Left kidney (tissue), 2 donors: ENCODE data around the gene HDDC2. TPM values are rescaled to one million over a fixed set of nuclear protein-coding genes. Genes with fewer than 3 reads are reported as not detected.

ENCODE experiments used
- DNase-seq: peaks from one replicate; pipeline ENCODE4 v3.0.0-alpha.2; 2013
- polyA plus RNA-seq: library from polyadenylated mRNA; unstranded; fragments of 120-200 nt; gene quantifications from one replicate; pipeline ENCODE4 v1.2.1, GENCODE V29; 2013; ENCODE audit not compliant: insufficient read length

HDDC2 gene
- polyA plus RNA-seq, 1 donor: 110 TPM

DNA sequence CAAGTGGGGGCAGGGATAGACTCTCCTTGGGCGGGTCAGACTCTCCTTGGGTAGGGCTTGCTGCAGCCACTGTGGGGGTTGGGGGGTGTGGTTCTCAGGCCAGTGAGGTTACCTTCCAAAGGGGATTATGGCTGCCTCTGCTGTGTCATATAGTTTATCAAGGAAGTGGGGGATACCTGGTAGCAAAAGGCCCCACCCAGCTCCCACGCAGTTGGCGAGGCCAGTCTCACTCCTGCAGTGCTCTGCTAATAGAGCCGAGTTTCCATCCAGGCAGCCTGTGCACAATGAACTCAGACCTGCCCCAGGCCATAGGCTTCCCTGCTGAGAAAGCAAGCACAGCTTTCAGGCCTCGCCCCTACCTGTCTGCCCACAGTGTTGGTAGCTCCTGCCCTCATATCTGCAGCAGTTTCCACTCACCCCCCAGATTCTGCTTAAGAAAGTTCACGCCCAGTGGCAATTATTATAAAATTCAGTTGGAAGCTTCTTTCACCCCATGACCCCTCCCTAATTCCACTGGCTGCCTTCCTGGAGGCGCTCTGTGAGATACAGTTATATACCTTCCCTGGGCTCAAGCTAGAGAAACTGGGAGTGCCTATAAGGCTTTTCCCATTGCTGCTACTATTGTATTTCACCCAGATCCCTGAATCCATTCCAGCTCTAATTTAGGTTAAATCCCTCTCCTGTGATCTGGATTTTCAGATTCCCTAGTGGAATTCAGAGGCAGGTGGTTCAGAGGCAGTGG is 56.1 kb downstream of the HDDC2 start:
- DNase-seq: no peak

- DNase-seq: no peak
Measured at GRCh38 chr6:125245109-125245508, 56.7 kb downstream of the HDDC2 start.

GRCh38 chr6:125237764-125238163 is 64.0 kb downstream of the HDDC2 start:
- DNase-seq: no peak

DNA sequence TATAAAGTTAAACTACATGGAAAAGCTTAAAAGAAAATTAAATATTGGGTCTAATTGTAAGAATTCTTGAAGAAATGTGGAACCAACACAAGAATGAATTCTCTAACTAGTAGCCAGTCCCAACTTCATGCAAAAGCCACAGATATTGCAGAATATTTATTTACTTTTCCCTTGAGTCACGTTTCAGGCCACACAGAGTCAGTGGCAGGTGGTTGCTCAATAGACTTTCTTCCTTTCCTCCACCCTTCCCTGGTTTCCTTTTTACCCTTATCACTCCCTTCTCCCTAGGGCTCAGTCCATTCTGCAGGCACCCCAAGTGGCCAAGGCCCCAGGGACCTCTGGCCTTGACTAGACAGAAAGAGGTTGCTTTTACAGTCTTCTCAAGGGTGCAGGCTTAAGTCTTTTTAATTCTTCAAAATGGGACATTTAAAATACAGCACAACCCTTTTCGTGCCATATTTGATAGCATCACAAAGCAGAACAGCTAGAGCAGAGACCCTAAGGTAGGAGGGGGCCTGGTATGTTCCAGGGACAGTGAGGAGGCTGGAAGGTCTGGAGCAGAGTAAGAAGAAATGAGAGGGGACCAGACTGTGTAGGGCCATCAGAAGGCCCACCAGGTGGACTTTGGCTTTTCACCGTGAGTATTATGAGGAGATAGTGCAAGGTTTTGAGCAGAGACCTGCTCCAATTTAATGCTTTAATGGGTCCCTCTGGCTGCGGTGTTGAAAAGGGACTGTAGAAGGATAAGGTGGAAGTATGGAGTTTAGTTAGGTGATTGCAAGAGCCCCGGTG is 65.0 kb downstream of the HDDC2 start:
- no peak for DNase-seq

- no peak for DNase-seq
Measured at GRCh38 chr6:125233202-125233601, 68.6 kb downstream of the HDDC2 start.

- DNase-seq: no peak
Measured at GRCh38 chr6:125232466-125232865, 69.3 kb downstream of the HDDC2 start.

- no peak for DNase-seq
Measured at GRCh38 chr6:125231574-125232343, 70.0 kb downstream of the HDDC2 start.

- DNase-seq: no peak
Measured at GRCh38 chr6:125231133-125231532, 70.6 kb downstream of the HDDC2 start.

GRCh38 chr6:125230674-125231073 is 71.1 kb downstream of the HDDC2 start:
- DNase-seq: no peak

- DNase-seq: no peak
Measured at GRCh38 chr6:125228981-125229479, 72.7 kb downstream of the HDDC2 start.

DNA sequence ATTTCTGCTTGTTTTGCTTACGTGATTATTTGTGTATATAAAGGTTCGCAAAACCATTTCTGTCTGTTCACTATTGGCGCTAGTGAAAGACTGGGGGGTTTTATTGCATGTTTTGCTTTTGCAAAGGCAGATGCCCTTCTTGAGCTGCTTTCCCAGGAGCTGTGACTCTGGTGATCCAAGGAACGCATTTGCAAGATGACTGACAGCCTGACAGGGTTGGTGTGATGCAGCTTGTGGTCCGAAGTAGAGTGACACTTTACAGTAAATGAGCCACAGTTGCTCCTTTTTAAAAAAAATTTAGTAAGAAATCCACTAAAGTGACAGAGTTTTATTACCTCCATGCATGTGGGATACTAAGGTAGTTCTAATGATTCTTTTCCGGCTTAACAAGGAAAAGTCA is 74.5 kb downstream of the HDDC2 start:
- no peak for DNase-seq

Other genes with a start within 250 kb of the HDDC2 start
- gene TPD52L1, start 148.2 kb downstream of the HDDC2 start, polyA plus RNA-seq: 92.7 TPM